Measurements from ENCODE around the gene SMS. TPM values are rescaled to one million over a fixed set of nuclear protein-coding genes. Genes with fewer than 3 reads are reported as not detected.

The SMS gene
- total and polyA plus RNA-seq, 2 of the 4 experiments (the other 2 are of a cell fraction) = 176 to 230 TPM

- Histone ChIP-seq H4K8ac (ENCODE audit: low read depth in 2 of 2, low read length in 2 of 2) (peak overlapping the region; percentile 77 to 94), H2BK20ac (ENCODE audit: low read depth, low read length) (peak overlapping the region; percentile 52; the same call in 1 of the 2 replicates), H2AFZ (replicated peaks; ENCODE audit: low read length, poor library complexity) (peak overlapping the region; percentile 87), H3K9me1 (ENCODE audit: insufficient read depth, low read length) (peaks cover 8% of the 10 kb centered on the region), H2BK120ac (ENCODE audit: low read depth, low read length) (peak overlapping the region; percentile 82), H3K79me1 (ENCODE audit: low read depth in 1 of 2, low read length in 2 of 2) (peaks cover 0 to 3% of the 10 kb centered on the region in 2 experiments; a peak in 1 of 4 replicates), H4K91ac (ENCODE audit: insufficient read depth, low read depth, low read length) (peak overlapping the region; percentile 70), H2AK9ac (replicated peaks; ENCODE audit: low read depth, low read length, poor library complexity) (peak overlapping the region; percentile 78), H3K4ac (ENCODE audit: low read depth, low read length) (peak overlapping the region; percentile 77), H3K4me3 (ENCODE audit: insufficient read depth, low read depth, low read length) (no peak overlapping the region; the same call in 1 of the 2 replicates), H3K18ac (ENCODE audit: low read depth, low read length) (peak overlapping the region; percentile 66; the same call in 1 of the 2 replicates), H3K9me3 (ENCODE audit: control insufficient read depth, insufficient read depth, low read length) (no peaks in the 10 kb centered on the region), H3K56ac (ENCODE audit: extremely low read depth, insufficient read depth, low read length) (peak overlapping the region; percentile 89), H3K9ac (ENCODE audit: low read depth, low read length) (peak overlapping the region; percentile 45), H3K36me3 (ENCODE audit: control insufficient read depth, insufficient read depth, low read length) (peaks cover 2% of the 10 kb centered on the region; the same call in 1 of the 2 replicates), H3K4me2 (ENCODE audit: low read depth, low read length) (peak overlapping the region; percentile 76), H3K4me1 (ENCODE audit: control insufficient read depth, insufficient read depth, low read length) (peaks cover 2% of the 10 kb centered on the region), H2AK5ac (ENCODE audit: low read depth, low read length) (peak overlapping the region; percentile 53; the same call in 1 of the 2 replicates), H3K27ac (ENCODE audit: insufficient read depth, low read length) (peak overlapping the region; percentile 83), H3K14ac (replicated peaks; ENCODE audit: low read depth, low read length) (peak overlapping the region; percentile 68), H4K20me1 (ENCODE audit: insufficient read depth, low read length) (peaks cover 12% of the 10 kb centered on the region), H2BK5ac (ENCODE audit: low read depth, low read length, poor library complexity, severe bottlenecking) (peak overlapping the region; percentile 87), H3K23ac (ENCODE audit: low read depth, low read length) (peak overlapping the region; percentile 90), H4K5ac (ENCODE audit: low read depth, low read length) (peak overlapping the region; percentile 55; the same call in 1 of the 2 replicates), H2BK15ac (ENCODE audit: low read depth, low read length) (peak overlapping the region; percentile 15; the same call in 2 of the 3 replicates), H3K27me3 (ENCODE audit: control insufficient read depth, insufficient read depth, low read length) (no peaks in the 10 kb centered on the region)
- intact Hi-C loops (cut with micrococcal nuclease) (no loop called here), dilution Hi-C loops (cut with HindIII; ENCODE audit: low sequenced_read_pairs, unreplicated experiment) (no loop called here), in situ Hi-C loops (cut with MboI; ENCODE audit: low sequenced_read_pairs) (no loop called here)
- ChIA-PET POLR2A (ENCODE audit: unreplicated experiment) (no interaction called here), CTCF (no interaction called here)
- no peak for TF ChIP-seq RCOR1 (IDR thresholded peaks at IDR 0.05; ENCODE audit: insufficient replicate concordance, low read length)
- no peak for TF ChIP-seq MXI1 (IDR thresholded peaks at IDR 0.05; ENCODE audit: borderline replicate concordance, low read depth, low read length)
- no peak for TF ChIP-seq BHLHE40 (IDR thresholded peaks at IDR 0.05; ENCODE audit: low read depth, low read length)
- TSS peak; percentile 80 for BruUV-seq (replicated peaks)
- WGBS, 2 experiments (ENCODE audit: extremely low coverage in 2 of 2, insufficient read length in 1 of 2) = no CpG with 5 or more reads among the region's 10 CpGs
- ATAC-seq (ENCODE audit: low read depth) (no peak), DNase-seq (no peak)
These were observed 603 bp upstream of the SMS start for GRCh38 chrX:21939906-21940305.
